Keratinocyte (primary cell): Measurements from ENCODE around the gene CUEDC2.
A peak's percentile ranks its signal among the peaks of the same experiment; 100 is the strongest.

Source experiments
- EZH2 ChIP-seq: IDR thresholded peaks from one replicate; pipeline ENCODE4 v1.6.1; 2012; ENCODE audit warnings: inconsistent platforms, mild to moderate bottlenecking, low read length, moderate library complexity
- TF ChIP-seq, protein P1 (sequence below), 3 experiments: IDR thresholded peaks in 1 of 3; conservative IDR thresholded peaks in 1 of 3; optimal IDR thresholded peaks in 1 of 3; 2 replicates in 2 of 3; 3 replicates in 1 of 3; pipeline versions ENCODE3 to v1.5.1; 2011; ENCODE audit warnings: low read length in 3 of 3, mild to moderate bottlenecking in 3 of 3, moderate library complexity in 2 of 3, control low read depth in 1 of 3, inconsistent platforms in 1 of 3; ENCODE audit not compliant: insufficient read depth in 2 of 3; ENCODE audit errors: extremely low read depth in 1 of 3

DNA sequence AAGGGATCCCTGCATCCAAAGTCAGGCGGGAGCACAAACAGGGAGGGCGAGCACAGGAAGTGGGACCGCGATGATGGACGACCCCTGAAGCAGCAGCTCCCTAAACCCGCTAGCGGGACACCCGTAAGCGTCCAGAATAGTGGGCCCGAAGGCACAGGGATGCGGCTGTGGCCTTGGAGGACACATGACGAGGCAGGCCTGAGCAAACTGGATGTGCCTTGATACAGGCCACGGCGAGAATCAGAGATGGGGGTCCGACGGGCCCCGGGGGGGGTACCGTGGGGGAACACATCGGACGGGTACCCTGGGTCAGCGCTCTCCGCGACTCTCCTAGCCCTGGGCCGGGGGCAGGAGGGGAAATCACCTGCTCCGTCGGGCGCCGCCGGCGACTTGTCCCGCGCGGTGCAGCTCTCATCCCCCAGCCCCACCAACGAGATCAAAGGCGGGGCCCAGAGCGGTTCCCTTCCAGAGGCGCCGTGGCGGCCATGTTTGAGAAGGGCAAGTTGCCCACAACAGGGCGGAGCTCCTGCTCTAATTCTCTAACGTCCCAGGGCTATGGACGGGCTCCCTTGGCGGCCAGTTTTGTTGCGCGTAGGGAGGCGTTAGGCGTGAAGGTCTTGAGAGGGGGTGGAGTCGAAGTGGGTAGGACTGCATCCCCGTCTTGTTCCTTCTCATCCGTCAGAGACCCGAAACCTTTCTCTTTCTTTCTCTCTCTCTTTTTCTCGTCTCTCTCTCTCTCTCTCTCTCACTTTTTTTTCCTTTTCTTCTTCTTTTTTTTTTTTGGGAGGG is at the start of gene CUEDC2:
- TF ChIP-seq, protein P1, sequence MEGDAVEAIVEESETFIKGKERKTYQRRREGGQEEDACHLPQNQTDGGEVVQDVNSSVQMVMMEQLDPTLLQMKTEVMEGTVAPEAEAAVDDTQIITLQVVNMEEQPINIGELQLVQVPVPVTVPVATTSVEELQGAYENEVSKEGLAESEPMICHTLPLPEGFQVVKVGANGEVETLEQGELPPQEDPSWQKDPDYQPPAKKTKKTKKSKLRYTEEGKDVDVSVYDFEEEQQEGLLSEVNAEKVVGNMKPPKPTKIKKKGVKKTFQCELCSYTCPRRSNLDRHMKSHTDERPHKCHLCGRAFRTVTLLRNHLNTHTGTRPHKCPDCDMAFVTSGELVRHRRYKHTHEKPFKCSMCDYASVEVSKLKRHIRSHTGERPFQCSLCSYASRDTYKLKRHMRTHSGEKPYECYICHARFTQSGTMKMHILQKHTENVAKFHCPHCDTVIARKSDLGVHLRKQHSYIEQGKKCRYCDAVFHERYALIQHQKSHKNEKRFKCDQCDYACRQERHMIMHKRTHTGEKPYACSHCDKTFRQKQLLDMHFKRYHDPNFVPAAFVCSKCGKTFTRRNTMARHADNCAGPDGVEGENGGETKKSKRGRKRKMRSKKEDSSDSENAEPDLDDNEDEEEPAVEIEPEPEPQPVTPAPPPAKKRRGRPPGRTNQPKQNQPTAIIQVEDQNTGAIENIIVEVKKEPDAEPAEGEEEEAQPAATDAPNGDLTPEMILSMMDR (optimal IDR thresholded peaks at IDR 0.05 in 1 of 3, IDR thresholded peaks at IDR 0.05 in 1 of 3, conservative IDR thresholded peaks at IDR 0.05 in 1 of 3; ENCODE audit: extremely low read depth in 1 of 3, insufficient read depth in 2 of 3, low read length in 3 of 3) = peak in 1 of 3 experiments; percentile 2
- no peak for TF ChIP-seq EZH2
